Choroid plexus epithelial cell (primary cell): Measurements from ENCODE around the gene NPM1.

Experiments
- DNase-seq: peaks from one replicate; pipeline ENCODE4 v3.0.0-alpha.2; 2010; ENCODE audit warnings: low read depth
- H3K4me3 ChIP-seq: 2 replicates; pipeline ENCODE4 v1.5.1; 2011; ENCODE audit warnings: low read depth, mild to moderate bottlenecking, control low read depth, low read length, moderate library complexity
- CTCF ChIP-seq: conservative IDR thresholded peaks from 2 replicates; pipeline ENCODE4 v1.5.1; 2011; ENCODE audit warnings: low read depth, mild to moderate bottlenecking, control low read depth, inconsistent platforms, low read length, moderate library complexity

The NPM1 gene

GRCh38 chr5:171387345-171387969 is at the start of gene NPM1:
NPM1 (plus strand) TSS chr5:171387849; CDS start chr5:171387949, 100 bp downstream.
- peak; percentile 100 for DNase-seq
- peak within 1 kb of the TSS; percentile 98 for H3K4me3 ChIP-seq
- TF ChIP-seq CTCF, result no peak

GRCh38 chr5:171340042-171340441 is 47.6 kb upstream of the NPM1 start:
- DNase-seq, result no peak
- no peak overlapping the region for H3K4me3 ChIP-seq
- TF ChIP-seq CTCF, result no peak

GRCh38 chr5:171340491-171340890 is 47.2 kb upstream of the NPM1 start:
- no peak for DNase-seq
- H3K4me3 ChIP-seq, result no peak overlapping the region
- no peak for TF ChIP-seq CTCF

GRCh38 chr5:171342362-171343111 is 45.1 kb upstream of the NPM1 start:
- peak; percentile 84 for DNase-seq
- peak; percentile 82 for TF ChIP-seq CTCF
- no peak overlapping the region for H3K4me3 ChIP-seq

GRCh38 chr5:171344936-171345608 is 42.6 kb upstream of the NPM1 start:
- no peak for TF ChIP-seq CTCF
- H3K4me3 ChIP-seq, result no peak overlapping the region
- no peak for DNase-seq

- no peak overlapping the region for H3K4me3 ChIP-seq
- DNase-seq, result no peak
- no peak for TF ChIP-seq CTCF
Measured at GRCh38 chr5:171351536-171352073, 36.0 kb upstream of the NPM1 start.
